ENCODE measurements around the gene ABTB2. TPM values are rescaled to one million over a fixed set of nuclear protein-coding genes. Genes with fewer than 3 reads are reported as not detected.

The ABTB2 gene
- total RNA-seq, 1 donor, result 5.1 TPM

- Histone ChIP-seq H3K9me3 (ENCODE audit: low read depth, low read length) (no peaks in the 10 kb centered on the region), H3K4me1 (ENCODE audit: insufficient read depth, low read length) (no peaks in the 10 kb centered on the region), H3K4me2 (ENCODE audit: insufficient read depth, low read length) (no peak overlapping the region), H3K4me3 (ENCODE audit: insufficient read depth, low read length) (no peak overlapping the region), H2AFZ (ENCODE audit: low read length) (no peak overlapping the region), H3K36me3 (ENCODE audit: insufficient read depth, low read length) (peaks cover 85% of the 10 kb centered on the region), H4K20me1 (ENCODE audit: insufficient read depth, low read length) (peaks cover 3% of the 10 kb centered on the region), H3K27ac (ENCODE audit: low read depth, low read length) (no peak overlapping the region), H3K27me3 (ENCODE audit: insufficient read depth, low read length) (no peaks in the 10 kb centered on the region), H3K79me2 (ENCODE audit: insufficient read depth, low read length) (no peaks in the 10 kb centered on the region)
- no peak for DNase-seq (ENCODE audit: insufficient read length, low spot score, missing footprints)
- TF ChIP-seq CTCF (IDR thresholded peaks at IDR 0.05; ENCODE audit: extremely low read depth, low read depth, low read length), result no peak
Measured at GRCh38 chr11:34136420-34136819, 221.4 kb downstream of the ABTB2 start.

- no peaks in the 10 kb centered on the region for H3K27me3 ChIP-seq (ENCODE audit: insufficient read depth, low read length)
- H3K4me2 ChIP-seq (ENCODE audit: insufficient read depth, low read length), result no peak overlapping the region
- no peak overlapping the region for H3K4me3 ChIP-seq (ENCODE audit: insufficient read depth, low read length)
- TF ChIP-seq CTCF (IDR thresholded peaks at IDR 0.05; ENCODE audit: extremely low read depth, low read depth, low read length), result no peak
- H3K9me3 ChIP-seq (ENCODE audit: low read depth, low read length), result no peaks in the 10 kb centered on the region
- no peak overlapping the region for H3K27ac ChIP-seq (ENCODE audit: low read depth, low read length)
- no peaks in the 10 kb centered on the region for H3K4me1 ChIP-seq (ENCODE audit: insufficient read depth, low read length)
- peaks cover 82% of the 10 kb centered on the region for H3K36me3 ChIP-seq (ENCODE audit: insufficient read depth, low read length)
- no peak for DNase-seq (ENCODE audit: insufficient read length, low spot score, missing footprints)
- H3K79me2 ChIP-seq (ENCODE audit: insufficient read depth, low read length), result no peaks in the 10 kb centered on the region
- no peak overlapping the region for H2AFZ ChIP-seq (ENCODE audit: low read length)
- peaks cover 3% of the 10 kb centered on the region for H4K20me1 ChIP-seq (ENCODE audit: insufficient read depth, low read length)
Measured at GRCh38 chr11:34135439-34135838, 222.4 kb downstream of the ABTB2 start.

DNA sequence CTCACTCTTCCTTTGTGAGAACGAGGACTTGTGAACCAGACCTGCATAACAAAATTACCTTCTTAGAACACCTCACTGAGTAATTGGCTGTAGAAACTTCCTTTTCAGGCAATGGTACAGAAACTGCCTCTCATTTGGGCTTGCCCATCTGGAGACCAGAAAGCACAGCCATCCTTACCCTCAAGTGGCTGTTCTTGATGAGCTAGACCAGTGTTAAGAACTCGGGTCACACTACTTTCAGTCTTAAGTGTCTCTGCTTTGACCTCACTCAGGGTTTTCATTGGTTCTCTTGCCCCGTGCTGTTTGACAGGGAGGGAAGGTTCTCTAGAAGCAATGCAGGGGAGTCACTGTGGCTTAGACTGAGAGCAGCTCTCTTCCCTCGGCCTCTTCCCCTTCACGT lies 223.0 kb downstream of the ABTB2 start:
- peaks cover 81% of the 10 kb centered on the region for H3K36me3 ChIP-seq (ENCODE audit: insufficient read depth, low read length)
- H3K79me2 ChIP-seq (ENCODE audit: insufficient read depth, low read length), result no peaks in the 10 kb centered on the region
- no peak overlapping the region for H2AFZ ChIP-seq (ENCODE audit: low read length)
- no peaks in the 10 kb centered on the region for H3K4me1 ChIP-seq (ENCODE audit: insufficient read depth, low read length)
- H3K4me2 ChIP-seq (ENCODE audit: insufficient read depth, low read length), result no peak overlapping the region
- no peak for DNase-seq (ENCODE audit: insufficient read length, low spot score, missing footprints)
- no peak for TF ChIP-seq CTCF (IDR thresholded peaks at IDR 0.05; ENCODE audit: extremely low read depth, low read depth, low read length)
- no peak overlapping the region for H3K27ac ChIP-seq (ENCODE audit: low read depth, low read length)
- no peak overlapping the region for H3K4me3 ChIP-seq (ENCODE audit: insufficient read depth, low read length)
- H3K9me3 ChIP-seq (ENCODE audit: low read depth, low read length), result no peaks in the 10 kb centered on the region
- H3K27me3 ChIP-seq (ENCODE audit: insufficient read depth, low read length), result no peaks in the 10 kb centered on the region
- peaks cover 3% of the 10 kb centered on the region for H4K20me1 ChIP-seq (ENCODE audit: insufficient read depth, low read length)

DNA sequence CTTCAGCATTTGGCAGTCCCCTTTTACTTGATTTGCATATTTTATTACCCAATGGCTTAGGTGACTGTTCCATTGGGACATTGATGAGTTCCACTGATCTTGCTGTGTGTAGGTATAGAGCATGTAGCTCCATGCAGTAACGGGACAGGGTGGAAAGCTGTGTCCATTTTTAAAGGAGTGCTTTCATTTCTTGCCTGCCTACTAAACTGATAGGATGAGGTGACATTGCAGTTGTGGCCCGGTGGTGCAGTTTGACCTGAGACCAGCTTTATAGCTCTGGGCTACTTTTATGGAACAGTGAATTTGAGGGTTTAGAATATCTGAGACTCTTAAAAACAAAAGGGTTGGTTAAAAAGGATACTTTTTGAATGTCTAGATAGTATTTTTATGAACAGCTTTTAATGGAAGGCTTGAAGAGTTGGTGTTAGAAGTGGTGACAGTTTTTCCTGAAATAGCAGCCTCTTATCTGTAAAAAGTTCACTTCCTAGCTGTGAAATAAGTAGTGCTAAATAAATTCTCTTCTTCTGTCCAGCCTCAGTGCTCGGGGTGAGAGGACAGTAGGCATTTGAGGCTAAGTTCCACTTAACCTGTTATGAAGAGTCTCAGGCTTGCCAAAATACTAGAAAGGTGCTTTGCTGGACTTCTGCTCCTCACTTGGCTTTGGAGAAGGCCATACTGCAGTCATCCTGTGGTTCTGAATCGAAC lies 225.4 kb downstream of the ABTB2 start:
- Histone ChIP-seq H3K79me2 (ENCODE audit: insufficient read depth, low read length) (no peaks in the 10 kb centered on the region), H3K4me2 (ENCODE audit: insufficient read depth, low read length) (no peak overlapping the region), H3K4me1 (ENCODE audit: insufficient read depth, low read length) (no peaks in the 10 kb centered on the region), H4K20me1 (ENCODE audit: insufficient read depth, low read length) (no peaks in the 10 kb centered on the region), H3K27ac (ENCODE audit: low read depth, low read length) (no peak overlapping the region), H3K4me3 (ENCODE audit: insufficient read depth, low read length) (no peak overlapping the region), H2AFZ (ENCODE audit: low read length) (no peak overlapping the region), H3K27me3 (ENCODE audit: insufficient read depth, low read length) (no peaks in the 10 kb centered on the region), H3K36me3 (ENCODE audit: insufficient read depth, low read length) (peaks cover 79% of the 10 kb centered on the region), H3K9me3 (ENCODE audit: low read depth, low read length) (no peaks in the 10 kb centered on the region)
- no peak for DNase-seq (ENCODE audit: insufficient read length, low spot score, missing footprints)
- no peak for TF ChIP-seq CTCF (IDR thresholded peaks at IDR 0.05; ENCODE audit: extremely low read depth, low read depth, low read length)

Measured in osteoblast (primary cell).